ENCODE results near the gene SFR1.
A peak's percentile ranks its signal among the peaks of the same experiment; 100 is the strongest.

Gene SFR1

DNA sequence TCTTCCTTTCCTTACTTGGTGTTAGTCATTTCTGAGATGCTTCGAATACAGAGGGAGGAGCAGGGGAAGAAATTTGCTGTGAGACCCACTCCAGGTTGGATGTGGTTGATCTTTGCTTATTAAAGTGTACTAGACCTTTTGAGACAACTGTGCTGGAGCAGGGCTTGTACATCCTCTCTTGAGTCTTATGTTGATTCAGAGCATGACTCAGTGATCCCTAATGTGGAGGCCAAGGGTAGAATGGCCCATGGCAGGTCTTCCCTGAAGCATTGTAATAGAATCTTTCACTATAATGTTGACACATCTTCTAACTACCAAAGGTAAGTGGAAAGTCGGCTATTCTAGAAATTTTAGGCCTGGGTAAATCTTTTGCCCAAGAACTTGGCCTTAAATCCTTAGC lies 17.0 kb upstream of the SFR1 start:
- no peak for DNase-seq (ENCODE audit: low read depth, low spot score)

DNA sequence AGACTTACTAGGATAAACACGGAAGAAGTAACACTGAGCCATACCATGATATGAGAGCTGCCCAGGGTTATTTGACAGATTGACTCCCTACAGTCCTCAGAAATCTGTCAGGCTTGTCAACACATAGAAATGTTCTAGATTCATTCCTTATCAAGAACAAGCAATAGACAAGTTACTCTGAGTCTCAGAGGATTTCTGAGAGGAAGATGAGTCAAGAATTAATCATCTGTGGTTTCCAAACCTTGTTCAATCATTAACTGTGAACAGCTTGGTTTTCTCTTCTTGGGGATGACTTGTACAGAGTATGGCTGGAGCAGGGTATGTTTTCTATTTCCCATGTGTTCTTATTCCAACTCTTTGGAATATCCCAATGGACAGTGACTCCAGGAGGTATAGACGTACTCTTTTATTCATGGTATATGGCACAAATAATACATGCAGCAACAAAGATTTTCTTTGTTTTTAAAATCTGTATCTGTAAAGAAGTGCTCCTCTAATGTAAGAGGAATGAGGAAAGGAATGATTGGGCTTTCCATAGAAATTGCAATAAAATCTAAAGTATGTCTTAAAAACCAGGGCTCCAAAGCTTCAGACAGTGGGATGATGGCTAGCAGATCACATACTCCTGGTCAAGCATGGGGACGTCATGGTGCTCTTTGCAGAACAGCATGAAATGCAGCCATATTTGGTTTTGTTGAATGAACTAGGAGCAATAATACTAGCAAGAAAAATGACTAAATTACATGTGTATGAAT lies 11.9 kb upstream of the SFR1 start:
- no peak for DNase-seq (ENCODE audit: low read depth, low spot score)

DNA sequence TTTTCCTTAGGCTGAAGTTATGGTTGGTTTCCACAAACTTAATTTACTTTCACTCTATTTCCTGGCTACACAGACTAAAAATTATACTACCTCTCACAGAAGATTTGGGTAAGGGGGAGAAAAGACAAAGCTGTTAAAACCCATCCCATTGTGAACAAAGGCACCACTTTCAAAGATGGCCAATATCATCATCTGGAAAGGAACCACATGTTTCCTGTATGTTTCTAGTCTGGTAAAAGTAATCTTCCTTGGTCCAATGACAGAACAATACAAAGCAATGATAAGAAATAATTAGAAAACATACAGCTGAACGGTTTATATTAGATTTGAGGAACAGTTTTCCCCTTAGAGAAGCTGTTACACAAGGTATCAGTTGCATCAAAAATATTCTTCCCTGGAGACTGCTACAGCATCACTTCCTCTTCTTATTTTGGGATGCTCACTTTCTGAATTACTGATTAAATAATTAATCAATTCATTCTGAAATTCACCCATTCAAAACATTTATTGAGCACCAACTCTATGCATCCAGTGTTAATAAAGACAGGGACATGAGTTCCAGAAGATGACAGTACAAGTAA lies 8.5 kb upstream of the SFR1 start:
- DNase-seq (ENCODE audit: low read depth, low spot score): no peak

DNA sequence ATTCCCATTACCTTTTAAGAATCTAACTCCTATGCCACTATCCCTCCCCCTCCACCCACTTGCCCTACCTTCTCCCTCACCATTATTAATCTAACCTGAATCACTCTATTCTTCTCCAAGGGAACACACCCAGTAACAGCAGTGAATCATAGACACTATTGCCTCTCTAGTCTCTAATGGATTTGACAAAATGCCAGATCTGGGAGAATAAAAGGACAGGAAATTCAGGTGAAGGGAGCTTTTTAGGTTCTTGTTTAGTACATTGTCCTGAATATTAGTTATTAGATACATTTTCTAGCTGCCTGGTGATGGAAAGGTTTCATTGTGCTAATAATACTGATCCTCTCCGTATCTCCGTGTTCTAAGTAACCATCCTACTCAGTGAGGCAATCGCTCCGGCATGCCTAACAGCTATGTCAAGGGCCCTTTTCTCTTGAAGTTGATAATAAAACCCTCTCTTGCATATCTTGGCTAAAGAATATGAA lies 4.1 kb upstream of the SFR1 start:
- DNase-seq (ENCODE audit: low read depth, low spot score): no peak

DNA sequence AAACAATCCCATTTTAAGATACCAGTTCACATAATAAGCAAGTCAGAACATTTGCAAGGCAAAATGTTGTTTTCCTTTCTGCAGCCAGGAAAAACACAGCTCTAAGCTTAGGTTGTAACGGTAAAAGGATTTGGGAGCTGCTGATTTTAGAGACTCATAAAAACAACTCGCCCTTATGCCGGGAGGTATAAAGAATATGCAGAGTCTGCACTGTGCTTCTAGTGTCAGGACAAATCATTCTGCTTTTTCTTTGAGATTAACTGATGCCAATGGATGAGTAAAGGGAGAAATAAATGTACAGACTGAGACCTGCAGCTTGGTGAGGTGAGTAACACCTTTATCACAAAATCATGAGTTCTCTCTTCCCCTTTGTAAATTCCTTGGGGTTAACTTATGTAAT lies 2.0 kb upstream of the SFR1 start:
- no peak for DNase-seq (ENCODE audit: low read depth, low spot score)

DNA sequence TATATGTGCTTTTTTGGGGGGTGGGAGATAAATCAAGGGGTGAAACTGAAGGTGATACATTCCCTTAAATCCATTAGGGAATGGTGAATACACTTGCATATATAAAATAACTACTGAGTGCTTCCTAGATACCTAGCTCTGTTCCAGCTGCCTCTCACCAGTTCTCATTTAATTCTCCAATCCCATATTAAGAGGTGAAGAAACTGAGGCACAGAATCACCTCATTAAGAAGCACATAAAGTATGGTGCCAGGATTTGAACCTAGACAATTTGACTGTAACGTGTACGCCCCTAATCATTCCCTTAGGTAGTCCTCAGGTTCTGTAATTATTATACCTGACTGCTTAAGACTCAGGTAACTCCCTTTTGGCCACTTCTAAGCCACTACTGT lies 1.5 kb upstream of the SFR1 start:
- DNase-seq (ENCODE audit: low read depth, low spot score): no peak

DNA sequence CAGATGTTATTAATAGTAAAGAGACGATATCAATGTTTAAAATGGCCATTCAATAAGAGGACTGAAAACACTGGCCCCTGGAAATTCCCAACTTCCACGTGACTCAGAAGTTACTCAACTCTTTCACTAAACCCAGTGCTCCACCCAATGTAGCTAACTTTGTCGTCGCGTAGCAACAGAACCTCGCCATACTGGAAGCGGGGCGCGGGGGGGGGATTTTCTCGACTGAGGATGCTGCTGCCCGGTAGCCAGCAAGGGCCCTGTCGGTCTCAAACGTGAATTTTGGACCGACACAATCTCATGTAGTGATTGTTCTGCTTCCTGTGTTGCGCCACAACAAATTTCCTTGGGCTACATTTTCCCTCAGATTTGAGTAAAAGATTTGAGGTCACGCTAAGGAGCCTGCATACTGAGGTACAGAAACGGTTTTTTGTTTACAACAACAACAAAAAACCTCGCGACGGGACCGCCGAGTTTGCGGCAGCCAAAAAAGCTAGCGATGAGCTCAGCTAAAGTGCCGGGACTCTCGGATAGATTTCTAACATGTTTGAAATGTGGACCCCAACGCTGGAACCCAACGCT lies 977 bp upstream of the SFR1 start:
- peak; percentile 63 for DNase-seq (ENCODE audit: low read depth, low spot score)

DNA sequence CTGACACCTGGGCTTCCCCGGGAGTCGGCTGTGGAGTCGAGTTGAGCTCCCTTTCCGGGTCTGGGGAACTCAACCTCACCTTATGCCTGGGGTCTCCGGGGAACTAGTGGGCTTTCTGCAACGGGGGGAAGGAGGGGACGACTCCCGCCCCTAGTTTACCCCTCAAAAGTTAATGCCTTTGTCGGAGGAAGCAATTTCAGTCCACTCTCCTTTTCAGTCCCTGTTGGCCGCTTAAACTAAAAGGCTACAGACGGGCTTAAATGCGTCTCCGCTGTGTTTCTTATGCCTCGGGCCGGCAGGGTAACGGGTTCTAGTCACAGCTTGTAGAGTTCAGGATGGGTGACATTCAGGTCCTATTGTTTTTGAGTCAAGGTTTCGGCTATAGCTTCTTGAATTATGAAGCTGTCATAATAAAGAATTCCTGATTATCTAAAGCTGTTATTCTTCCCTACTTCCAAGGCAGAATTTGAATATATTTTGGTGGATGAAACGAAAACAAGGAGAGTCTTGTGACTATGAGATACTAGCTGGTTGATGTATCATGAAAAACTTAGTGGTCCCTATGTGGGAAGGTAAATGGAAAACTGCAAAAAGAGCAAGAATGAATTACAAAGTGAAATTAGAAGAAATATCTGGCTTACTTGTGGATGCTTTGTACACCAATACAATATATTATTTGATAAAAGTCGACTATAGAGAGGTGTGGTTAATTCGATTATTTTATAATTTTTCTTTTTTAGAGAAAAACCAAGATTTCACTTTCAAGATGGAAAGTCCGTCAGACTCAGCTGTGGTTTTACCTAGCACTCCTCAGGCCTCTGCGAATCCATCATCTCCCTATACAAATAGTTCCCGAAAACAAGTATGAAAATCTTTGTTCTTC lies 495 bp downstream of the SFR1 start:
- no peak for DNase-seq (ENCODE audit: low read depth, low spot score)

DNA sequence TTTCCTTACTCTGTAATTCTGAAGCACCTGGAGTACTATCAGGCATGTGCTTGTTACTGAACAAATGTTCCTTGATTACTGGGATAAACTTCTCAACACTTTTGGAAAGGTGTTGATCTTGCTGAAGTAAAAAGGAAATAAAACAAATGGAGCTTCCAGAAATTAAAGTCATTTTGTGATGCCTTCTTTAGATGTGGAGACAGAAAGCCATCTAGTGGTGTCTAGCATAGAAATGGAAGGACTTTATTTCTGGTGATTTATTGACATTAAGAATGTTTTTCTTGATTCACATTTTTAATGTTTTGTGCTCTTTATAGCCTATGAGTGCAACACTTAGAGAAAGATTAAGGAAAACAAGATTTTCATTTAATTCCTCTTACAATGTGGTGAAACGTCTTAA lies 1.4 kb downstream of the SFR1 start:
- DNase-seq (ENCODE audit: low read depth, low spot score): no peak

DNA sequence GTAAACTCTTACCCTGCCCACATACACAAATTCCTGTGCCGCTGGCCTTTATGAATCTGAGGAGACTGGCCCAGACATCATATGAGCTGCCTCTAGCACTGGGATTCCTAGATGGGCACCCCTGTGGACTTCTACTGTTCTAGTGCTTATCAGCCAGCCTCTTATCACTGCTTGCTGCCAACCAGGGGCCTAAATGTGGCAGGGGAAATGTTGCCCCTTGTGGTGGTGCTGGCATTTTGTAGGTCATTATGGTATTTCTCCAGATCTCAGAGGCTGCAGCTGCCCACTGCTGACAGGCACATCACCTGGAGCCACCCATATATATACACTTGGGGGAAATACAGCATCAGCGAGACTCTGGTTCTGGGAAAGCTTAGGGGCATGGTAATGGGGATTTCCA lies 5.4 kb downstream of the SFR1 start:
- no peak for DNase-seq (ENCODE audit: low read depth, low spot score)

DNA sequence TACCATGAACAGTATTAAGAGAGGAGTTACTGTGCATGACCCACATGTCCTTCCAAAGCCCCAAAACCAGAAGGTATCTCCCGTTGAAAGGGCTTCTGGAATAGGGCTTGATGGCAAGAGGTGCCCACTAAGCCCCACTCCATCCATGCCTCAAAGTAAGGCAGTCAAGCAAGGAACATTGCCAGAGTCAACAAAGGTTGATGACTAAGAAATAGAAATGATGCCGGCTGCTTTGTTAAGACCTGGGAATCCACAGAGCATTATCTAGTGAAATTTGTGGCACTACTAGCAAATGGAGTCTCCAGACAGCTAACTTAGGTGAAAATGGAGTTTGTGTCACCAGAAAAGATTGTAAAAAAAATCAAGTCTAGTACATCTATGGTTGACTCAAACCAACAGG lies 6.2 kb downstream of the SFR1 start:
- DNase-seq (ENCODE audit: low read depth, low spot score): no peak

DNA sequence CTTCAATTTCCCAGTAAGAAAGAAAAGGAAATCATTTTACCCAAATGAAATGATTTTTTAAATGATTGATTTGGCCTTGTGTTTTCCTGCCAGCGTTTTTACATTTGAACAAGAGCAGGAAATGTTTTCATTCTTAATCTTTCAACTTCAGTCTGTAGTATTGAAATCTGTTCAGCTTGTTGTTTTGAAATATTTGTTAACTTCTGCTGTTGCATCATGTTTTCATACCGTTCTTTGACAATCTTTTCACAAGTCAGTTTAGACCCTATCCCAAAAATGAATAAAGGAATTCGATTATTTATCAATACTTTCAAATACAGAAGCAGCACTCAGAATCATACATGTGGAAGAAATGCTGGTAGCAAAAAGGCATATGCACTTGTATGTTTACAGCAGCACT lies 8.1 kb downstream of the SFR1 start:
- no peak for DNase-seq (ENCODE audit: low read depth, low spot score)

DNA sequence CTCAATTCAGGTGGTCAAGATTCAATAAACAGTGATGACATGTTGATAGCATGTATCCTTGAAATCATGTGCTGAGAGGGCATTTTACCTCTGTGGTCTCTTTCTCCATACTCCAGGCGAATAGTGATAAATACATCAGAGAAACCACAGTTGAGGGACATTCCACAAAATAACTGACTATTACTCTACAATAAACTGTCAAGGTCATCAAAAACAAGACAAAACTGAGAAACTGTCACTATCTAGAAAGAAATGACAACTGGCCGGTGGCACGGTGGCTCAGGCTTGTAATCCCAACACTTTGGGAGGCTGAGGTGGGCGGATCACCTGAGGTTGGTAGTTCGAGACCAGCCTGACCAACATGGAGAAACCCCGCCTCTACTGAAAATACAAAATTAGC lies 16.2 kb downstream of the SFR1 start:
- DNase-seq (ENCODE audit: low read depth, low spot score): no peak

DNA sequence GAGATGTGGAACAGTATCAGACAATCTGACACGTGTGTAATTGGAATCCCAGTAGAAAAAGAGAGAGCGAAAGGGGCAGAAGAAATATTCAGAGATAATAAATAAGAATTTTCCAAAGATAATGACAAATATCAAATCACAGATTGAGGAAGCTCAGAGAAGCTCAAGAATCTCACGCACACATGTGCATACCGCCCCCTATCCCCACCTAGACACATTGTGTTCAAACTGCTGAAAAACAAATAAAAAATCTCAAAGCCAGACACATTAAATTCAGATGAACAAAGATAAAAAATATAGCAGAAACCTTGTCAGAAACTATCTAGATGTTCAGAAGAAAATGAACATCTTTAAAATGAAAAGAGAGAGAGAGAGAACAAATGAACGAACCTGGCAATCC lies 17.2 kb downstream of the SFR1 start:
- DNase-seq (ENCODE audit: low read depth, low spot score): no peak

DNA sequence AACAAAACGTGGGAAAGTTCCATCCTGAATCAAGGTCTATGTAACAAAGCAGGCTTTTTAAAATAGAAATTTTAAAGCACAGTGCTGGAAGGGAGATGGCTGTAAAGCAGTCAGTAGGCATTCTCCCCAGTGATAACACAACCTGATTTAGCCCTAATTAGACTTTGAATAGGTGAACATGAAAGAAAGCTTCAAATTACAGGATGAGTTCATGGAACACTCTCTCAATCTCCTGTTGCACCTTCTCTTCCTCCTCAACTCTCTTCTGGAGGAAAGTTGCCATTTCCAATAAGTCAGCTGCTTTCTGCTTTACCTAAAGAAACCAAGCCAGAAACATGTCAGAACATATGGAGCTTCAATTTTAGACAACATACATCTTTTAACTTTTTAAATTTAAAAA lies 20.1 kb downstream of the SFR1 start:
- DNase-seq (ENCODE audit: low read depth, low spot score): no peak

DNA sequence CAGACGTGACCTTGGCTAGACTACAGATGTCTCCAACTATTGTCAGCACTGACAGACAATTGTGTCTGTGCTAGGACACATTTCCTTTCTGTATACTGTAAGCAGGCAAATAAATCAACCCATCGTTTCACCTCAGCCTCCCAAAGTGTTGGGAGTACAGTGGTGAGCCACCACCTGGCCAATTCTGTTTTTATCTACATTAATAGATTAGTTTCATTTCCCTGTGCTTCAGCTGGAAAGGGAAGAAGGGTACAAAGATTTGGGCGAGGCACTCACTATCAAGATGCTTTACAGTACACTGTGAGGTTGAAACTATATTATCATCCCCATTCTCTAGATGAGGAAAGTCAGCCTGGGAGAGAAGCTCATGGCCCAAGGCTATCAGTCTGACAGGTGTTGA lies 21.9 kb downstream of the SFR1 start:
- DNase-seq (ENCODE audit: low read depth, low spot score): no peak

DNA sequence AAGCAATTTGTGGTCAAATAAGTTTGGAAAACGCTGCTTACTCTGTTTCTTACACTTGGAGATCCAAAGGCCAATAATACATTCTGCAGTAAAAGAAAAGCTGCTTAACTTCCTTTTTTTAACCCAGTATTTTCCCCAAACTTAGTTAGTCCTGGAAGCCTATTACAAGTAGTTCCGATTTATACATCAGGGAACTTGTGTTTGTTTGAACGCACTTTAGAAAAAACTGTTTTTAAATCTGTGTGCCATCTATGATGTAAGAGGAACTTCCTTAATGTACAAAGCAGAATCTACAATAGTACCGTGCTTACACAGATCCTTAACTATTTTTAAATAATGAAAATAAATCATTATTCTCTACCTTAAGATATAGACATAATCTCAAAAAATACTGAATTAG lies 23.0 kb downstream of the SFR1 start:
- no peak for DNase-seq (ENCODE audit: low read depth, low spot score)

DNA sequence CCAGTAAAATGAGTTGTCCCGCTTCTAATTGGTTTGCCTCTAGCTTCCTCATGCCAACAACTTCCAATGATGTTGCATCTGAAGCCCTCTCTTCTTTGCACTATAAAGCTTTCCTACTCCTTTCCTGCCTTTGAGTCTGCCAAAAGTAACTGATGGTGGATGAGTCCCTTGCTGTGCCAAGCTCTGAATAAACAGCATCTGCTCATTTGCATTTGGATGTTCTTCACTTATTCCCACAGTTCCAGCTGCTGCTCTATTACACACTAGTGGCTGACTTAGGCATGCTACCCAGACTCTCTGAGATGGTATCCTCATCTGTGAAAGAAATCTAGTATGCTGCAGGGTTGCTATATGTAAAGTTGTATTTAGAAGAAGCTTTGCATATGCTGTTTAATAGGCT lies 24.9 kb downstream of the SFR1 start:
- no peak for DNase-seq (ENCODE audit: low read depth, low spot score)

DNA sequence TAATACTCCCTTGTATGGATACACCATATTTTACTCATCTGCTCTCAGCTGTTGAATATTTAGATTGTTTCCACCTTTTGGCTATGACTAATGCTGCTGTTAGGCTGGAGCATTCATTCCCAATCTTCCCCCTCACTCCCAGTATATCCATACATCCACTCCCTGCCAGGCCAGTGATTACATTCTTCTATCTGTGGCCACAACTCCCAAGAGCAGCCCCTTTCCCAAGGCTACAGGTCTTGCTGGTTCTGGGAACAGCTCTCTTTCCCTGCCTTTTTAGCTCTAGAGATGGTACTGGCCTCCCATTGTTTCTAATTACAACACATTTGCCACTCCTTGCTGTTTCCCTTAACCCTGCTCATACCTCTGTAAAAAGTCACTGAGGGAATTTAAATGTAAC lies 28.2 kb downstream of the SFR1 start:
- no peak for DNase-seq (ENCODE audit: low read depth, low spot score)

DNA sequence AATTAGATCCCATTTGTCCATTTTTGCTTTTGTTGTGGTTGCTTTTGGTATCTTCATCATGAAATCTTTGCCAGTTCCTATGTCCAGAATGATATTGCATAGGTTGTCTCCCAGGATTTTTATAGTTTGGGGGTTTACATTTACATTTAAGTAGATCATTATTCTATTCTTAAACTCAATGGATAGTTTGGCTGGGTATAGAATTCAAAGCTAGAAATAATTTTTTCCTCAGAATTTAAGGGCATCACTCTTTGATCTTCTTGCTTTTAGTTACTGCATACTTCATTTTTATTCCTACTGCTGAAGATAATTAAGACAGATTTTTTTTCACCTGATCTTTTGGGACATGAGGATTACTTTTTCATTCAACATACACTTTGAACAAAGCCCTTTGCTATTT lies 29.8 kb downstream of the SFR1 start:
- no peak for DNase-seq (ENCODE audit: low read depth, low spot score)

DNA sequence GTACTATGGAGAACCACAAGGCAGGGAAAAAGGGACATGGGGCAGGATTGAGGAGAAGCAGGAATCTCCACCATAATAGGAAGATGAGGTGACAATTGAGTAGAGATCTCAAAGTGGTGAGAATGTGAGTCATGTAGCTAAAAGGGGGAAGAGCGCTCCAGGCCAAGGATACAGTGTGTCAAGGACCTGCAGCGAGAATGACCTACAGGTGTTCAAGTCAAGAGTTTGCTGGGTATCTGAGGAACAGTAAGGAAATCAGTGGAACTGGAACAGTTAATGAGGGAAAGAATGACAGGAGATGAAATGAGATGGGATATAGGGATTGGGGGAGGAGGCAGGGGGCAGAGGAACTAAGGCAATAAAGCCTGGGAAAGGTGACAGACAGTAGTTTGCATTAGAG lies 33.6 kb downstream of the SFR1 start:
- DNase-seq (ENCODE audit: low read depth, low spot score): no peak

DNA sequence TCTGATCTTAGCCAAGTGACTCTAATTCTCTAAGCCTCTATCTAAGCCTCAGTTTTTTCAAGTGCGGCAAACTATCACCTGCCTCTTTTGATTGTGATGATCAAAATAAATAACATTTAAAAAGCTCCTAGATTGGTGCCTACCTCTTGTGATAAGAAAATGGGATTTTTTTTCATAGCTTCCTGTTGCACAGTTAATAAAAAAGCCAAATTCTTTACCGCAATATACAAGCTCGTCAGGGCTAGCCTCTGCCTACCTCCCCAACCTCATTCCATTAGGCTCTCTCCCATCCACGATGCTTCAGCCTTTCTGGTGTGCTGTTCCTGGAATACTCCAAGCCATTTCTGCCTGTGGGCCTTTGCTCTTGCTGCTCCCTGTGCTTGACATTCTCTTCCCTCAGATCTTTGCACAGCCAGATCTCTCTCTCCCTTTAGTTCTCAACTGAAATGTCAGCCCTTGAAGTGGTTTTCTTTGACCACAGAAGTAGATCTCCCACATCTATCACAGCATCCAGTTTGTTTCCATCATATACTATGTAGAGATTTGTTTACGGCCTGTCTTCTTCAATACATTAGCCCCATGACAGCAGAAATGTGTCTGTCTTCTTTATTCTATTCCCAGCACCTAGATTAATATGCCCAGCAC lies 48.8 kb downstream of the SFR1 start:
- DNase-seq (ENCODE audit: low read depth, low spot score): no peak

All from brain pericyte (primary cell).